Activated CD4-positive, CD25-positive, alpha-beta regulatory T cell treated with anti-CD3 and anti-CD28 coated beads, Interleukin-2, amount 50 U/mL, for 24 hours (primary cell): ENCODE results near the gene COL18A1.
"Not testable (repeated sequence)": the region's sequence is repeated elsewhere in the genome, so short reads cannot be mapped to it uniquely, and the experiment has no call there.

Experiments
- ATAC-seq, 2 donors: fragments of 150-1000 bp; cut with Tn5 transposase; one replicate each; pipeline ENCODE4 v1.10.0; 2021; ENCODE audit warnings: mild to moderate bottlenecking in 1 of 2, moderate library complexity in 1 of 2

The COL18A1 gene

GRCh38 chr21:45496968-45497845 lies 92.2 kb downstream of the COL18A1 start:
- no peak for ATAC-seq

- ATAC-seq: no peak
These were observed 93.1 kb downstream of the COL18A1 start for GRCh38 chr21:45497846-45498645.

DNA sequence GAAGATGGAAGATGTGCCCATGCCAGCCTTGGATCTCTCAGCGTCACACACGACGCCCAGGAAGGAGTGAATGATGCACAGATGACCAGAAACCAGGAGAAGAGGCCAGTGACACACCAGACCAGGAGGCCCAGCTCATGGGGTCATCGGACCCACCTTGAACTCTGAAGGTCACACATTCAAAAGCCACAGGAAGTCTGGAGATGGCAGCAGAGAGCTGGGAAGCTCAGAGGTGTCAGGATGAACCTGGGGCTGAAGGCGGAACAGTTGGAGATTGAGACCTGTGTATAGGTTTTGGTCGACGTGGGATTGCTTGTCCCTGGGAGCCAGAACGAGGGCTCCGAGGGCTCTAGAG lies 93.7 kb downstream of the COL18A1 start:
- ATAC-seq: no peak

DNA sequence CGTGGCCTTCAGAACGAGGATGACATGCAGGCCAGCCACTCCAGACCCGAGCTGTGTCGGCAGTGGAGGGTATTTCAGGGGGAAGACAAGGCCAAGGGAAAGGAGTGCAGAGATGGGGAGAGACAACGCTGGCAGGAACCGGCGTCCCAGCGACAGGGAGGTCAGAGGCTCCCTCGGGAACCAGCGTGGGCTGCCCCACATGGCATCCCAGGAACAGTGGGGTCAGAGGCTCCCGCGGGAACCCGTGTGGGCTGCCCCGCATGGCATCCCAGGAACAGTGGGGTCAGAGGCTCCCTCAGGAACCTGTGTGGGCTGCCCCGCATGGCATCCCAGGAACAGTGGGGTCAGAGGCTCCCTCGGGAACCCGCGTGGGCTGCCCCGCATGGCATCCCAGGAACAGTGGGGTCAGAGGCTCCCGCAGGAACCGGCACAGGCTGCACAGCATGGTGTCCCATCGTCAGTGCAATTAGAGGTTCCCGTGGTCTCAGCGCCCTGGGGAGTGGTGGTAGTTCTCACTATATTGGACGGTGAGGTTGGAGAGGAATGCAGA lies 94.3 kb downstream of the COL18A1 start:
- ATAC-seq: no peak

DNA sequence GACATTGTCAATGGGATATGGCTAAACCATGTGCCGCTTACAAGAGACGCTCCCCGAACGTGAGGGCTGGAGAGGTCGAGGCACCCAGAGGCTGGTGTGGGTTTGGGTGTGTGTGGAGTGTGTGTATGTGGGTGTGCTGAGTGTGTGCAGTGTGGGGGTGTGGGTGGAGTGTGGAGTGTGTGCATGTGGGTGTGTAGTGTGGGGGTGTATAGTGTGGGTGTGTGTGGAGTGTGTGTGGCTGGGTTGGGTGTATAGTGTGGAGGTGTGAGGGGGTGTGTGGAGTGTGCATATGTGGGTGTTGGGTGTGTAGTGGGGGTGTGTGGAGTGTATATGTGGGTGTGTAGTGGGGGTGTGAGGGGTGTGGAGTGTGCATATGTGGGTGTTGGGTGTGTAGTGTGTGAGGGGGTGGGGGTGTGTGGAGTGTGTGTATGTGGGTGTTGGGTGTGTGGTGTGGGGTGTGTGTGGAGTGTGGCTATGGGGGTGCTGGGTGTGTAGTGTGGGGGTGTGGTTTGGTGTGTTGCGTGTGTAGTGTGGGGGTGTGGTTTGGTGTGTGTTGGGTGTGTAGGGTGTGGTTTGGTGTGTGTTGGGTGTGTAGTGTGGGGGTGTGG lies 95.1 kb downstream of the COL18A1 start:
- no peak for ATAC-seq

- not testable (repeated sequence) for ATAC-seq
These were observed 96.4 kb downstream of the COL18A1 start for GRCh38 chr21:45501081-45502005.

DNA sequence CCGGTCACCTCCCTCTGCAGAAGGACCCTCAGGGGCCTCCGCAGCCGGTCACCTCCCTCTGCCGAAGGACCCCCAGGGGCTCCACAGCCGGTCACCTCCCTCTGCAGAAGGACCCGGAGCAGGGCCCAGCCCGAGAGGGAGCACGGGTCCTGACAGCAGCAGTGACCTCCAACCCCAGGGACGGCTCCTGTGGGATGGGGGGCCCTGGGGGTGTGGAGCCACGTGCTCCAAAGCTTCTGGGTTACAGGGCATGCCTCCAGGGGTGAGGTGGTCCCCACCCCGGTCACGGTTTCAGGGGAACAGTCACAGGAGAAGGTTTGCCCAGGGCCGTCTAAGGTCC lies 97.0 kb downstream of the COL18A1 start:
- no peak for ATAC-seq

DNA sequence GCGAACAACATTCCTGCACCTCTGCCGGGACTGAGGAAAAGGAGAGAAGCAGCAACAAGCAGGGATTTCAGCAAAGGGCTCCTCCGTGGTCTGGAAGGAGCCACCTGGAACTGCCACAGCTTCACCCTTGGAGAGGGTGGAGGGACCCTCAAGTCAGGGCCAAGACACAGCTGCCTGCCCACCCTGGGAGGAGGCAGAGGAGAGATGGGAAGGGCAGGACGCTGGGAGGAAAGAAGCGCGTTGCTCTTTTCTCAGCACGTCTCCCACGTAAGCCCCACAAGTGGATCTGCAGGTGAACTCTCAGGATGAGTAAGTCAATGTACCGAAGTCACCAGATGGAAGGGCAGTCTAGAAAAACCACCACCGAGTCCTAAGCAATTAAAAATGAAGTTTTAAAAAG lies 97.6 kb downstream of the COL18A1 start:
- ATAC-seq: no peak

DNA sequence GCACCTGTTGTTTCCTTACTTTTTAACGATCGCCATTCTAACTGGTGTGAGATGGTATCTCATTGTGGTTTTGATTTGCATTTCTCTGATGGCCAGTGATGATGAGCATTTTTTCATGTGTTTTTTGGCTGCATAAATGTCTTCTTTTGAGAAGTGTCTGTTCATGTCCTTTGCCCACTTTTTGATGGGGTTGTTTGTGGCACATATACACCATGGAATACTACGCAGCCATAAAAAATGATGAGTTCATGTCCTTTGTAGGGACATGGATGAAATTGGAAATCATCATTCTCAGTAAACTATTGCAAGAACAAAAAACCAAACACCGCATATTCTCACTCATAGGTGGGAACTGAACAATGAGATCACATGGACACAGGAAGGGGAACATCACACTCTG lies 98.3 kb downstream of the COL18A1 start:
- not testable (repeated sequence) for ATAC-seq

DNA sequence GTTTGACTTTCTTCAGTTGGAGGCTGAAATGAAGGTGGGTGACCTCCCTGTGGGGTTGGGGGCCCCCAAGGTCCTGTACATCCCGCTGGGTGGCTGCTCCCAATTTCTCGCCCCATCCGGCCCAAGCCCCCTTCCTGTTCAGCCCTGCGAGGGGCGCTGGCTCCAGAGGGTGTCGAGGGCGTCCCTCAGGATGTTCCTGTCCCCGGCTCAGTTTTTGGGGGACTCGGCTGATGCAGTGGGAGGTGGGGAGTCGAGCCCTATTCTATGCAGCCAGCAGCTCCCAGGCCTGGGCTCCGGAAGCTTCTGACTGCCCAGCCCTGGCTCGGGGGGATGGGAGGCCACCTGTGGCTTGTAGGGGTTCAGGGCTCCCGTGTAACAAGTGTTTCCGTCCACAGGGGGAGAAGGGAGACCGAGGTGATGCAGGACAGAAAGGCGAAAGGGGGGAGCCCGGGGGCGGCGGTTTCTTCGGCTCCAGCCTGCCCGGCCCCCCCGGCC lies 99.1 kb downstream of the COL18A1 start:
- no peak for ATAC-seq

DNA sequence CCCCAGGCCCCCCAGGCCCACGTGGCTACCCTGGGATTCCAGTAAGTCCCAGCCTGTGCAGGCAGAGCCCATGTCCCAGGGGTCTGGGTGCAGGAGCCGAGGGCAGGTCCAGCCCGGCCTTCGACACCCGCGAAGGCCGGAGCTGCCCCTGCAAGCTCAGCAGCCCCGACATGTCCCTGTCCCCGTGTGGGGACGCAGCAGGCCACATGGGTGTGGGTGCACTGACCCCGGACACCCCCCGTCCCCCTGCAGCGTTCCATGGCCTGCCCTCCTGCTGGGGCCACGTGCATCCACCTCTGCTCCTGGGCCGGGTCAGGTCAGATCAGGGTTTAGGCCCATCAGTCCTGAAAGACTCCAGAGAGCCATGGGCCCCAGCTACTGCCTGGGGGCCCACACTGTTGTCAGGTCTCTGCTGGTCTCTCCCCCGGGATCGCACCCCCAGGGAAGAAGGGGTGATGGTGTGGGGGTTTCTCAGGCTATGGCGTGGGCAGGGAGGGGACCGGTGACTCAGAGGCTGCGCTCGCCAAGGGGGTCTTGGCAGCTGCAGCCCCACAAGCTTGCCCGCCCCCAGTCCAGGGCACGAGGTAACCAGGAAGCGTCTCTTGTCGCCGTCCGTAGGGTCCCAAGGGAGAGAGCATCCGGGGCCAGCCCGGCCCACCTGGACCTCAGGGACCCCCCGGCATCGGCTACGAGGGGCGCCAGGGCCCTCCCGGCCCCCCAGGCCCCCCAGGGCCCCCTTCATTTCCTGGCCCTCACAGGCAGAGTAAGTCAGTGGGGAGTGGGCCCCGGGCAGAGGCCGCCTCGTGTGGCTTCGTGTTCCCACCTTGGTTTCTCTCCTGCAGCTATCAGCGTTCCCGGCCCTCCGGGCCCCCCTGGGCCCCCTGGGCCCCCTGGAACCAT lies 99.8 kb downstream of the COL18A1 start:
- ATAC-seq: no peak

DNA sequence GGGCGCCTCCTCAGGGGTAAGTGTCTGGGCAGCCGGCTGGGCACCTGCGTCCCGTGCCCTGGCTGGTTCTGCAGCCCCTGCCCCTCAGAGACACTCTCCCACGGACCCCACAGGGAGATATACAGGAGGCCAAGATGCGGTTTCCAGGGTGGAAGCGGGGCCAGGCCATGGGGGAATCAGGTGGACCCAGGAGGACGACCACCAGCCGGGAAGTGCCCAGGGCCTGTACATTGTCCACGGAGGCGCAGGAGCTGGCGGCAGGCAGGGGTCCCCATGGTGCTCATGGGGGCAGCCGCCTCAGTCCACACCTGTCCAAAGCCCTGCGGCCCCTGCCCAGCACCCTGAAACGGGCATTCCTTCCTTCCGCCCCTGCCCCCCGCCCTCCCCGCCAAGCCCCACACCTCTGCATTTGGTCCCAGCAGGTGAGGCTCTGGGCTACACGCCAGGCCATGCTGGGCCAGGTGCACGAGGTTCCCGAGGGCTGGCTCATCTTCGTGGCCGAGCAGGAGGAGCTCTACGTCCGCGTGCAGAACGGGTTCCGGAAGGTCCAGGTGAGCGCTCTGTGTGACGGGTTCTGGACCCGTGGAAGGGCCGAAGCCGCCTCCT lies 100.6 kb downstream of the COL18A1 start:
- no peak for ATAC-seq

DNA sequence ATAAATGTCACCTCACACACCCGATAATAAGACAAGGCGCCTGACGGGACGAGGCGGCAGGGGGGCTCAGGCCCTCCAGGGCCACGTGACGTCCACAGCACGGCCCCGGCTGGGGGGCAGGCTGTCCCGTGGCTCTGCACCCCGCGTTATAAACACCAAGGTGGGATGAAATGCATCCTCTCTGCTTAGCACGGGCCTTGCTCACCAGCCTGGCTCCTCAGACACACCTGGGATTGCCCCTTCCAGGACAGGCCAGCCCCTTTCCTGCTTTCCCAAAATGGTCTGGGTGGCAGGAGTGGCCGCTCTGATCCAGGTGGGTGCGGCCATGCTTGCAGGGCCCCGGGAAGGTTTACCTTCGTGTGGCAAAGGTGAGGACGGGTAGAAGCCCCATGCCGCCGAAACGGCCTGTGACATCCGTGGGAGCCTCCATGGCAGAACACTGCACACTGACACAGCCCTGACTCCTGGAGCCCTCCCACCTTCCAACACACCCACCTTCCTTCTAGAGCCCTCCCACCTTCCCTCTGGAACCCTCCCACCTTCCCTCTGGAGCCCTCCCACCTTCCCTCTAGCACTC lies 101.4 kb downstream of the COL18A1 start:
- no peak for ATAC-seq

GRCh38 chr21:45506836-45507522 lies 102.0 kb downstream of the COL18A1 start:
- no peak for ATAC-seq

DNA sequence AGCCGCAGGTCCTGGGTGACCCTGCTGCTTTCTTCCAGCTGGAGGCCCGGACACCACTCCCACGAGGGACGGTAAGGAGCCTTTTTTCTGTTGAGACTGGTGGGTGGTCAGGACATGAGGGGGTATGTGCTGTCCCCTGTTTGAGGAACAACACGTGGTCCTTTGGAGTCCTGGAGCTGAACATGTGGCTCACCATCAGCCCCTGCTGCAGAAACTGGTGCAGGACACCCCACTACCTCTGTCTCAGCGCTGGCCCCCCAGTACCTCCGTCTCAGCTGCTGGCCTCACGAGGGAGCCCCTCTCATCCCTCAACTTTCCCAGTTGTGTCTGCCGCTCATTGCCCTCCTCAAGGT lies 102.5 kb downstream of the COL18A1 start:
- ATAC-seq: no peak

GRCh38 chr21:45507888-45508508 lies 103.0 kb downstream of the COL18A1 start:
- ATAC-seq: no peak

DNA sequence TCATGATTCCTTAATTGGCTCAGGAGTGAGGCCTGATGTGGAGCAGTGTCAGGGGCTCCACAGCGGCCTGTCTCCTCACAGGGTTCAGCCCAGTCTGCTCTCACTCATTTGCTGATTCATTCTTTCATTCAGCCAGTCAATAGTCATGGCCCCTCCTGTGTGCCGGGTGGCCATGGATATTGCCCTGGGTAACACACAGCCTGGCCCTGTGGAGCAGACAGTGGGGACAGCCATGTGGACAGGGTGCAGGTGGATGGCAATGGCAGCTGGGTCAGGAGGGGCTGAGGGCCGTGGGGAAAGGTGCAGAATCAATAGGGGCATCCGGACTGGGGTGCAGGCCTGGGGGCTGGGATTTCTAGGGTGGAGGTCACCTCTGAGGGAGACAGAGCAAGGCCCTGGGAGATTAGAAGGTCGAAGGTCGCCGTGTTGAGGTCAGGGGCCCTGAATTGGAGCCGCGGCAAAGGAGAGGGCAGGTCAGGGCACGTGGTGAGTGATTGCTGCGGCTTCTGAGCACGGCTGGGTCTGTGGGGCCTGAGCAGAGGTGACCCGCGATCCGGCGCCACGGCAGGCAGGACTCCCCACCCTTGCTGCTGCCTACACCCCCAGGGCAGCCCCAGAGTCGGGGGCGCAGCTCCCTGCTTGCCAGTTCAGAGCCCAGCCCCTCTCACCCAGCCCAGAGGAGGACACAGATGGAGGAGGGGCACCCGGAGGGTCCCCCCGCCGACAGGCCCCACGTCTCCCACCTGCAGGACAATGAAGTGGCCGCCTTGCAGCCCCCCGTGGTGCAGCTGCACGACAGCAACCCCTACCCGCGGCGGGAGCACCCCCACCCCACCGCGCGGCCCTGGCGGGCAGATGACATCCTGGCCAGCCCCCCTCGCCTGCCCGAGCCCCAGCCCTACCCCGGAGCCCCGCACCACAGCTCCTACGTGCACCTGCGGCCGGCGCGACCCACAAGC lies 103.9 kb downstream of the COL18A1 start:
- peak in 1 of 2 donors; percentile 7 for ATAC-seq
